CD4-positive, alpha-beta T cell (primary cell): ENCODE data around the gene ADGRL2. TPM values are rescaled to one million over a fixed set of nuclear protein-coding genes. Genes with fewer than 3 reads are reported as not detected.

ENCODE experiments used
- ATAC-seq: fragments of 200-7000 bp; cut with Tn5 transposase; one replicate; pipeline ENCODE4 v1.10.0; 2022; ENCODE audit warnings: mild to moderate bottlenecking; ENCODE audit not compliant: poor library complexity
- CTCF ChIA-PET: fragments of 350-600 bp; sonication (Branson Sonifier 250); formaldehyde crosslinking; loops from one replicate; lab custom pipeline; 2021; ENCODE audit warnings: antibody characterized with exemption, inconsistent platforms; lab: Charles Lee
- POLR2A ChIA-PET: fragments of 350-600 bp; sonication (Branson Sonifier 250); formaldehyde crosslinking; loops from one replicate; lab custom pipeline; 2021; ENCODE audit warnings: antibody characterized with exemption, inconsistent platforms; lab: Charles Lee
- DNase-seq, 14 experiments: peaks; one replicate each; pipeline ENCODE4 v3.0.0-alpha.2; 2013 to 2020; ENCODE audit warnings: mixed read lengths in 2 of 14
- H3K27ac ChIP-seq, 2 donors: one replicate each; pipeline versions ENCODE4 v1.5.1 to v1.7.0; 2013; ENCODE audit warnings: low read length in 2 of 2, low read depth in 1 of 2, mild to moderate bottlenecking in 1 of 2
- H3K27me3 ChIP-seq, 2 experiments: 1 replicate in 1 of 2; 2 replicates in 1 of 2; pipeline versions ENCODE4 v1.6.1 to v1.7.0; 2013; ENCODE audit warnings: low read length in 2 of 2, control low read depth in 1 of 2, mild to moderate bottlenecking in 1 of 2, moderate library complexity in 1 of 2; ENCODE audit not compliant: insufficient read depth in 2 of 2, control insufficient read depth in 1 of 2
- H3K36me3 ChIP-seq: one replicate; pipeline ENCODE4 v1.6.1; 2013; ENCODE audit warnings: low read length, control low read depth; ENCODE audit not compliant: insufficient read depth
- H3K4me1 ChIP-seq: one replicate; pipeline ENCODE4 v1.6.1; 2013; ENCODE audit warnings: low read length, control low read depth; ENCODE audit not compliant: insufficient read depth
- H3K4me3 ChIP-seq: one replicate; pipeline ENCODE4 v1.5.1; 2013; ENCODE audit warnings: mild to moderate bottlenecking, low read length, moderate library complexity
- H3K9me3 ChIP-seq, 2 experiments: 1 replicate in 1 of 2; 2 replicates in 1 of 2; pipeline versions ENCODE4 v1.6.1 to v1.7.0; 2013; ENCODE audit warnings: low read length in 2 of 2, mild to moderate bottlenecking in 2 of 2, control low read depth in 1 of 2, moderate library complexity in 1 of 2; ENCODE audit not compliant: control insufficient read depth in 1 of 2, insufficient read depth in 1 of 2
- H3K27ac Mint-ChIP-seq: one replicate; pipeline ENCODE4 v1.8.0; 2020; ENCODE audit warnings: mixed read lengths
- H3K27me3 Mint-ChIP-seq: one replicate; pipeline ENCODE4 v1.8.0; 2021; ENCODE audit warnings: mixed read lengths
- H3K36me3 Mint-ChIP-seq: one replicate; pipeline ENCODE4 v1.8.0; 2021; ENCODE audit warnings: low read depth, mixed read lengths
- H3K4me1 Mint-ChIP-seq: one replicate; pipeline ENCODE4 v1.8.0; 2021; ENCODE audit warnings: low read depth, mixed read lengths
- H3K4me3 Mint-ChIP-seq: one replicate; pipeline ENCODE4 v1.8.0; 2020; ENCODE audit warnings: mild to moderate bottlenecking, mixed read lengths
- H3K9me3 Mint-ChIP-seq: one replicate; pipeline ENCODE4 v1.8.0; 2020; ENCODE audit warnings: mixed read lengths
- intact Hi-C, 2 experiments: fragments of 100-400 bp; cut with DNase I in 1 of 2; cut with micrococcal nuclease in 1 of 2; formaldehyde crosslinking; loops; one replicate each; pipeline versions ENCODE4 v1.15.1 to v1.9.0; 2023 to 2025; cut with DNase I, micrococcal nuclease
- total RNA-seq, 174 experiments: library from RNA in 2 of 174; stranded (reverse) in 2 of 174; gene quantifications; one replicate each; pipeline ENCODE4 v1.2.3 and lab custom pipeline; 2021 to 2026
- TF ChIP-seq, protein P1 (sequence below): fragments of 200-600 bp; IDR thresholded peaks from one replicate; pipeline ENCODE4 v1.8.0; 2022; ENCODE audit warnings: antibody characterized with exemption, mild to moderate bottlenecking

ADGRL2 gene
- total RNA-seq, 2 experiments from 2014 or later, result not detected

DNA sequence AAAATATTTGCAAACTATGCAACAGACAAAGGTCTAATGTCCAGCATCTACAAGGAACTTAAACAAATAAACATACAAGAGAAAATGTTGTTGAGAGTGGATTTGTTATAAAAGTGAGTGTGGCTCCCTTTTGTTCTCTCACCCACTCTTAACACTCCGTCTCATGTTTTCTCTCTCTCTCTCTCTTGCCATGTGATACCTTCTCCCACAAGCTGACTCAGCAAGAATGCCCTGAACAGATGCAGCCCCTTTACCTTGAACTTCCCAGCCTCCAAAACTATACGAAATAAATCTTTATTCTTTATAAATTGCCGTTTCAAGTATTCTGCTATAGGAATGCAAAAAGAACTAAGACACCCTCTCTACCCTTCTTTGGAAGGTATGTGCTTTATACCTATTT lies 234.1 kb downstream of the ADGRL2 start:
- DNase-seq (no peak), ATAC-seq (no peak)
- no peaks in the 10 kb centered on the region for H3K36me3 ChIP-seq
- no peaks in the 10 kb centered on the region for H3K27me3 ChIP-seq
- ChIA-PET POLR2A (no interaction called here), CTCF (no interaction called here)
- Mint-ChIP-seq H3K27ac (no peak overlapping the region), H3K4me3 (no peak overlapping the region), H3K36me3 (no peaks in the 10 kb centered on the region), H3K4me1 (no peaks in the 10 kb centered on the region), H3K9me3 (peaks cover 3% of the 10 kb centered on the region), H3K27me3 (no peaks in the 10 kb centered on the region)
- H3K4me3 ChIP-seq, result no peak overlapping the region
- H3K9me3 ChIP-seq, result no peaks in the 10 kb centered on the region
- no peaks in the 10 kb centered on the region for H3K4me1 ChIP-seq
- H3K27ac ChIP-seq, result no peak overlapping the region
- intact Hi-C loops, result no loop called here
- TF ChIP-seq, protein P1, sequence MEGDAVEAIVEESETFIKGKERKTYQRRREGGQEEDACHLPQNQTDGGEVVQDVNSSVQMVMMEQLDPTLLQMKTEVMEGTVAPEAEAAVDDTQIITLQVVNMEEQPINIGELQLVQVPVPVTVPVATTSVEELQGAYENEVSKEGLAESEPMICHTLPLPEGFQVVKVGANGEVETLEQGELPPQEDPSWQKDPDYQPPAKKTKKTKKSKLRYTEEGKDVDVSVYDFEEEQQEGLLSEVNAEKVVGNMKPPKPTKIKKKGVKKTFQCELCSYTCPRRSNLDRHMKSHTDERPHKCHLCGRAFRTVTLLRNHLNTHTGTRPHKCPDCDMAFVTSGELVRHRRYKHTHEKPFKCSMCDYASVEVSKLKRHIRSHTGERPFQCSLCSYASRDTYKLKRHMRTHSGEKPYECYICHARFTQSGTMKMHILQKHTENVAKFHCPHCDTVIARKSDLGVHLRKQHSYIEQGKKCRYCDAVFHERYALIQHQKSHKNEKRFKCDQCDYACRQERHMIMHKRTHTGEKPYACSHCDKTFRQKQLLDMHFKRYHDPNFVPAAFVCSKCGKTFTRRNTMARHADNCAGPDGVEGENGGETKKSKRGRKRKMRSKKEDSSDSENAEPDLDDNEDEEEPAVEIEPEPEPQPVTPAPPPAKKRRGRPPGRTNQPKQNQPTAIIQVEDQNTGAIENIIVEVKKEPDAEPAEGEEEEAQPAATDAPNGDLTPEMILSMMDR, result no peak
